ENCODE data around the gene ZNF700. TPM values are rescaled to one million over a fixed set of nuclear protein-coding genes. Genes with fewer than 3 reads are reported as not detected.

ZNF700 gene
- total RNA-seq, 1 donor, result 7.9 TPM

DNA sequence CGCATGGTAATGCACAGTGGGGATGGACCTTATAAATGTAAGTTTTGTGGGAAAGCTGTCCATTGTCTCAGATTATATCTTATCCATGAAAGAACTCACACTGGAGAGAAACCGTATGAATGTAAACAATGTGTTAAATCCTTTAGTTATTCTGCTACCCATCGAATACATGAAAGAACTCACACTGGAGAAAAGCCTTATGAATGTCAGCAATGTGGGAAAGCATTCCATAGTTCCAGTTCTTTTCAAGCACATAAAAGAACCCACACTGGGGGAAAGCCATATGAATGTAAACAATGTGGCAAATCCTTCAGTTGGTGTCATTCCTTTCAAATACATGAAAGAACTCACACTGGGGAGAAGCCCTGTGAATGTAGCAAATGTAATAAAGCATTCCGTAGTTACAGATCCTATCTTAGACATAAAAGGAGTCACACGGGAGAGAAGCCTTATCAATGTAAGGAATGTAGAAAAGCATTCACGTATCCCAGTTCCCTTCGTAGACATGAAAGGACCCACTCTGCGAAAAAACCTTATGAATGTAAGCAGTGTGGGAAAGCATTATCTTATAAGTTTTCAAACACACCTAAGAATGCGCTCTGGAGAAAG is 53.7 kb downstream of the ZNF700 start:
- TF ChIP-seq, protein P1, sequence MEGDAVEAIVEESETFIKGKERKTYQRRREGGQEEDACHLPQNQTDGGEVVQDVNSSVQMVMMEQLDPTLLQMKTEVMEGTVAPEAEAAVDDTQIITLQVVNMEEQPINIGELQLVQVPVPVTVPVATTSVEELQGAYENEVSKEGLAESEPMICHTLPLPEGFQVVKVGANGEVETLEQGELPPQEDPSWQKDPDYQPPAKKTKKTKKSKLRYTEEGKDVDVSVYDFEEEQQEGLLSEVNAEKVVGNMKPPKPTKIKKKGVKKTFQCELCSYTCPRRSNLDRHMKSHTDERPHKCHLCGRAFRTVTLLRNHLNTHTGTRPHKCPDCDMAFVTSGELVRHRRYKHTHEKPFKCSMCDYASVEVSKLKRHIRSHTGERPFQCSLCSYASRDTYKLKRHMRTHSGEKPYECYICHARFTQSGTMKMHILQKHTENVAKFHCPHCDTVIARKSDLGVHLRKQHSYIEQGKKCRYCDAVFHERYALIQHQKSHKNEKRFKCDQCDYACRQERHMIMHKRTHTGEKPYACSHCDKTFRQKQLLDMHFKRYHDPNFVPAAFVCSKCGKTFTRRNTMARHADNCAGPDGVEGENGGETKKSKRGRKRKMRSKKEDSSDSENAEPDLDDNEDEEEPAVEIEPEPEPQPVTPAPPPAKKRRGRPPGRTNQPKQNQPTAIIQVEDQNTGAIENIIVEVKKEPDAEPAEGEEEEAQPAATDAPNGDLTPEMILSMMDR (IDR thresholded peaks at IDR 0.05; ENCODE audit: insufficient read depth, low read length), result no peak
- DNase-seq (ENCODE audit: low read depth), result no peak
- no peak overlapping the region for H3K4me3 ChIP-seq (ENCODE audit: low read depth, low read length)

DNA sequence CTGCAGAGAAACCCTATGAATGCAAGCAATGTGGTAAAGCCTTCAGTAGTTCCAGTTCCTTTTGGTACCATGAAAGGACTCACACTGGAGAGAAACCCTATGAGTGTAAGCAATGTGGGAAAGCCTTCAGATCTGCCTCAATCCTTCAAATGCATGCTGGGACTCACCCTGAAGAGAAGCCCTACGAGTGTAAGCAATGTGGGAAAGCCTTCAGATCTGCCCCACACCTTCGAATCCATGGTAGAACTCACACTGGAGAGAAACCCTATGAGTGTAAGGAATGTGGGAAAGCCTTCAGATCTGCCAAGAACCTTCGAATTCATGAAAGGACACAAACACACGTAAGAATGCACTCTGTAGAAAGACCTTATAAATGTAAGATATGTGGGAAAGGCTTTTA is 54.6 kb downstream of the ZNF700 start:
- TF ChIP-seq, protein P1 (IDR thresholded peaks at IDR 0.05; ENCODE audit: insufficient read depth, low read length), result no peak
- DNase-seq (ENCODE audit: low read depth), result no peak
- no peak overlapping the region for H3K4me3 ChIP-seq (ENCODE audit: low read depth, low read length)

DNA sequence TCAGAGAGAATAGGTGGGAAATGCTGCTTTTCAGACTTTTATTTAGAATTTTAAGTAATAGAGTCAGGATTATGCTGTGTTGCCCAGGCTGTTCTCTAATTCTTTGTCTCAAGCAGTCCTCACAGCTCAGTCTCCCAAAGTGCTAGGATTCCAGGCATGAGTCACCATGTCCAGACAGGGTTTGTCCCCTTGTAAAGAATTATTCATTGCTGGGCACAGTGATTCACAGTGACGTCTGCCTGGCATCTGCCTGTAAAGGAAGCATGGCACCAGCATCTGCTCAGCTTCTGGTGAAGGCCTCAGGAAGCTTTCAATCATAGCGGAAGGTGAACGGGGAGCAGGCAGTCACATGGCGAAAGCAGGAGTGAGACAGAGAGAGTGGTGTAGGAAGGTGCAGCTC is 57.6 kb downstream of the ZNF700 start:
- DNase-seq (ENCODE audit: low read depth), result no peak
- TF ChIP-seq, protein P1 (IDR thresholded peaks at IDR 0.05; ENCODE audit: insufficient read depth, low read length), result no peak

DNA sequence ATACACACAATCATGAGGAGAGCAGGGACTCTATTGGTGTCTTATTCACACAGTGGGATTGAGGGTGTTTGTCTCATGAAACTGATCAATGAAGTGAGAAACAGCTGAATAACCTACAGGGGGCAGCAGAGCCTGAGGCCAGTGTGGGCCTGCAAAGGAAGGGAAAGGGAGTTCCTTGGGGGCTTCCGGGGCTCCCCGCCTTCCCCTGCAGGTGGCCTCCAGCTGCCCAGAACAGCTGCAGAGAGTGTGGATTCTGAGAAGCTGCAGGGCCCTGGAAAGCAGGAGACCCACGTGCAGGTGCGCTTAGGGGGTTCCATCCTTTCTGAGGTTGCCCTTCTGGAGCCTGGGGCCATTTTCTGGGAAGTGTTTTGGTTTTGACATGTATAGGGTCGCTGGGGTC is 60.1 kb downstream of the ZNF700 start:
- TF ChIP-seq, protein P1 (IDR thresholded peaks at IDR 0.05; ENCODE audit: insufficient read depth, low read length), result no peak
- DNase-seq (ENCODE audit: low read depth), result no peak
- no peak overlapping the region for H3K4me3 ChIP-seq (ENCODE audit: low read depth, low read length)

More for the DNA sequence above, 57.6 kb downstream of the ZNF700 start:
- H3K4me3 ChIP-seq (ENCODE audit: low read depth, low read length), result no peak overlapping the region

DNA sequence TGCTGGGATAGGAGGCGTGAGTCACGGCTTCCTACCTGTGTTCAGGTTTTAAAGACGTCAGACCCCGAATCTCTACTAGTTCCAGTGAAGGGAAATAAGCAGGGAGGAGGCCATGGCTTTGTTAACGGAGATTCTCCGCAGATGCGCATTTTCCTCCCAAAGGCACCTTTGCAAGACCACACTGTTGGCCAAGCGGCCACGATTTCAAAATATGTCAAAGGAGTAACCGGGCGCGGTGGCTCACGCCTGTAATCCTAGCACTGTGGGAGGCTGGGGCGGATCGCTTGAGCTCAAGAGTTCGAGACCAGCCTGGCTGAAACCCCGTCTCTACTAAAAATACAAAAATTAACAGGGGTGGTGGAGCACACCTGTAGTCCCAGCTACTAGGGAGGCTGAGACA is 61.8 kb downstream of the ZNF700 start:
- no peak for DNase-seq (ENCODE audit: low read depth)
- TF ChIP-seq, protein P1 (IDR thresholded peaks at IDR 0.05; ENCODE audit: insufficient read depth, low read length), result no peak
- H3K4me3 ChIP-seq (ENCODE audit: low read depth, low read length), result no peak overlapping the region

DNA sequence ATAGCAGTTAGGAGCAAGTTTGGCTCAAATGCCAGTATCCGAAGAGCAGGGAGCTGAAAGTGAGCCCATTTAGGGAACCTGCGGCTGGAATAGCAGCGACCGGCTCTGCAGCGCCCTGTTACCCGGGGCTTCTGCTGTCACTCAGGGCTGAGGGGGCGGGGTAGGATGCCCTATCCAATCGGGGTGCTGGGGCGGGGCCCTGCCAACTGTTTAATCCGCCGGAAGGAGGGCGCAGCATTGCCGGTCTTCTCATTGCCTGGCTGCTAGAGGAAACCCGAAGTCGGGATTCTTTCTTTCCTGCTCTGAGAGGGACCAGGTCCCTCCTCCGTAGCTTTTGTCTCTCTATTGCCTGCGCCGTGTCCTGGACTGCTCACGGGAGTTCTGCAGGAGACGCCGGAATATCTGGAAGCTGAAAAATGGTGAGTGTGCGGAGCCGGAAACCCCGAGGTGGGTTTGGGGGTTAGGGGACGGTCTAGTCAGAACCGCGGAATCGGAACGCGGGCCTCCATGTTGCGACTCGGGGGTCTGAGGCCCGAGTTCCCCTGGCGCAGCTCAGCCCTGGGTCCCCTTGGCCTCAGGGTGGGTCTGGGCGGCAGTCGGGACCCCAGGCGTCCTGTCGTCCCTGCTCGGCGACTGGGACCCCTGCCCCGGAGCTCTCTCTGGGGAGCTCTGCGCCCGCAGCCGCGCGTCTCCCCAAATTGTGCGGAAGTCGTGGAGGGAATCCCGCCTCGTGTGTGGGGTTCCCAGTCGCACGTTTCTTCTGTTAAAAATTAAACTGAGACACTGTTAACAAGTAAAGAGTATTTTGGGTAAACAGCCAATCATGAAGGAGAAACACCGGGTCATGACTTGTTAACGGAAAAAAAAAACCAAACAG is 62.7 kb downstream of the ZNF700 start:
- peak overlapping the region; percentile 85 for H3K4me3 ChIP-seq (ENCODE audit: low read depth, low read length)
- peak; percentile 89 for DNase-seq (ENCODE audit: low read depth)
- TF ChIP-seq, protein P1 (IDR thresholded peaks at IDR 0.05; ENCODE audit: insufficient read depth, low read length), result no peak
